MM.1S (cell line): Measurements from ENCODE around the gene NDUFB10.

Experiments
- DNase-seq: peaks from one replicate; pipeline ENCODE4 v3.0.0-alpha.2; 2015
- H2AFZ ChIP-seq: fragments of 300-600 bp; sonication (generic); 2 replicates; pipeline ENCODE4 v1.6.0; 2016; ENCODE audit warnings: antibody characterized with exemption, low read length
- H3F3A ChIP-seq: fragments of 300-600 bp; sonication (generic); 2 replicates; pipeline ENCODE4 v1.6.1; 2016; ENCODE audit warnings: mild to moderate bottlenecking, antibody characterized with exemption, low read length, moderate library complexity, mixed read lengths; ENCODE audit not compliant: insufficient read depth
- H3K27ac ChIP-seq: fragments of 300-600 bp; sonication (generic); 2 replicates; pipeline ENCODE4 v1.5.1; 2016; ENCODE audit warnings: mild to moderate bottlenecking, low read length
- H3K27me3 ChIP-seq: fragments of 300-600 bp; sonication (generic); replicated peaks from 2 replicates; pipeline ENCODE4 v1.6.0; 2016; ENCODE audit warnings: low read length; ENCODE audit not compliant: insufficient read depth
- H3K36me3 ChIP-seq: fragments of 300-600 bp; sonication (generic); replicated peaks from 2 replicates; pipeline ENCODE4 v1.6.1; 2016; ENCODE audit warnings: mild to moderate bottlenecking, low read length, mixed read lengths; ENCODE audit not compliant: insufficient read depth
- H3K4me1 ChIP-seq: fragments of 300-600 bp; sonication (generic); 2 replicates; pipeline ENCODE4 v1.6.1; 2016; ENCODE audit warnings: low read length, mixed read lengths
- H3K4me2 ChIP-seq: fragments of 300-600 bp; sonication (generic); 2 replicates; pipeline ENCODE4 v1.6.0; 2016; ENCODE audit warnings: low read depth, low read length
- H3K4me3 ChIP-seq: fragments of 300-600 bp; sonication (generic); 2 replicates; pipeline ENCODE4 v1.5.1; 2016; ENCODE audit warnings: low read length, mixed read lengths
- H3K79me2 ChIP-seq: fragments of 300-600 bp; sonication (generic); 2 replicates; pipeline ENCODE4 v1.6.1; 2016; ENCODE audit warnings: mixed run types, low read length, mixed read lengths
- H3K9ac ChIP-seq: fragments of 300-600 bp; sonication (generic); 2 replicates; pipeline ENCODE4 v1.6.1; 2016; ENCODE audit warnings: low read length, mixed read lengths
- H3K9me2 ChIP-seq: fragments of 300-600 bp; sonication (generic); replicated peaks from 2 replicates; pipeline ENCODE4 v1.6.1; 2016; ENCODE audit warnings: mild to moderate bottlenecking, low read length, mixed read lengths; ENCODE audit not compliant: insufficient read depth
- H3K9me3 ChIP-seq: fragments of 300-600 bp; sonication (generic); replicated peaks from 2 replicates; pipeline ENCODE4 v1.6.1; 2016; ENCODE audit warnings: mild to moderate bottlenecking, low read length, mixed read lengths; ENCODE audit not compliant: insufficient read depth
- H4K20me1 ChIP-seq: fragments of 300-600 bp; sonication (generic); 2 replicates; pipeline ENCODE4 v1.6.1; 2016; ENCODE audit warnings: mild to moderate bottlenecking, low read length, moderate library complexity, mixed read lengths; ENCODE audit not compliant: insufficient read depth
- CTCF ChIP-seq: fragments of 300-600 bp; sonication (generic); IDR thresholded peaks from 2 replicates; pipeline ENCODE4 v1.5.1; 2016; ENCODE audit warnings: antibody characterized with exemption, low read length, mixed read lengths
- EZH2 ChIP-seq: fragments of 300-600 bp; sonication (generic); optimal IDR thresholded peaks from 2 replicates; pipeline ENCODE3; 2017; ENCODE audit warnings: low read depth, mild to moderate bottlenecking, antibody characterized with exemption, low read length, mixed read lengths
- EZH2phosphoT487 ChIP-seq: fragments of 300-600 bp; sonication (generic); IDR thresholded peaks from 2 replicates; pipeline ENCODE4 v1.6.1; 2018; ENCODE audit warnings: antibody characterized with exemption, low read length

Gene NDUFB10

GRCh38 chr16:1914988-1915387 is 44.4 kb upstream of the NDUFB10 start:
- DNase-seq, result no peak
- H3K9me2 ChIP-seq, result no peaks in the 10 kb centered on the region
- TF ChIP-seq EZH2 (no peak), EZH2phosphoT487 (no peak), CTCF (no peak)
- H4K20me1 ChIP-seq, result no peaks in the 10 kb centered on the region
- no peaks in the 10 kb centered on the region for H3K9me3 ChIP-seq
- no peaks in the 10 kb centered on the region for H3K79me2 ChIP-seq
- no peak overlapping the region for H3K4me3 ChIP-seq
- no peak overlapping the region for H2AFZ ChIP-seq
- no peaks in the 10 kb centered on the region for H3K4me1 ChIP-seq
- H3K27me3 ChIP-seq, result peaks cover 57% of the 10 kb centered on the region
- no peak overlapping the region for H3K9ac ChIP-seq
- no peak overlapping the region for H3K4me2 ChIP-seq
- H3K36me3 ChIP-seq, result no peaks in the 10 kb centered on the region
- H3K27ac ChIP-seq, result no peak overlapping the region
- no peaks in the 10 kb centered on the region for H3F3A ChIP-seq

- no peaks in the 10 kb centered on the region for H3K79me2 ChIP-seq
- no peak for DNase-seq
- no peak overlapping the region for H3K4me2 ChIP-seq
- no peaks in the 10 kb centered on the region for H4K20me1 ChIP-seq
- H3K36me3 ChIP-seq, result no peaks in the 10 kb centered on the region
- H3K9ac ChIP-seq, result no peak overlapping the region
- no peaks in the 10 kb centered on the region for H3K4me1 ChIP-seq
- no peak for TF ChIP-seq CTCF
- H3K27ac ChIP-seq, result no peak overlapping the region
- no peak overlapping the region for H2AFZ ChIP-seq
- no peaks in the 10 kb centered on the region for H3K9me2 ChIP-seq
- H3K9me3 ChIP-seq, result no peaks in the 10 kb centered on the region
- peaks cover 67% of the 10 kb centered on the region for H3K27me3 ChIP-seq
- no peak overlapping the region for H3K4me3 ChIP-seq
- no peaks in the 10 kb centered on the region for H3F3A ChIP-seq
Measured at GRCh38 chr16:1915732-1916639, 43.4 kb upstream of the NDUFB10 start.

GRCh38 chr16:1916640-1916990 is 42.7 kb upstream of the NDUFB10 start:
- no peaks in the 10 kb centered on the region for H4K20me1 ChIP-seq
- no peaks in the 10 kb centered on the region for H3K4me1 ChIP-seq
- no peak overlapping the region for H3K4me2 ChIP-seq
- DNase-seq, result no peak
- no peaks in the 10 kb centered on the region for H3K36me3 ChIP-seq
- H3K27ac ChIP-seq, result no peak overlapping the region
- H3K27me3 ChIP-seq, result peaks cover 69% of the 10 kb centered on the region
- no peak overlapping the region for H3K4me3 ChIP-seq
- H3K9ac ChIP-seq, result no peak overlapping the region
- H3K79me2 ChIP-seq, result no peaks in the 10 kb centered on the region
- H3F3A ChIP-seq, result no peaks in the 10 kb centered on the region
- no peaks in the 10 kb centered on the region for H3K9me2 ChIP-seq
- TF ChIP-seq EZH2, result no peak
- TF ChIP-seq CTCF, result no peak
- no peak for TF ChIP-seq EZH2phosphoT487
- no peak overlapping the region for H2AFZ ChIP-seq
- H3K9me3 ChIP-seq, result no peaks in the 10 kb centered on the region
